A673 (cell line): ENCODE measurements around the gene CDH1. TPM values are rescaled to one million over a fixed set of nuclear protein-coding genes. Genes with fewer than 3 reads are reported as not detected.

ENCODE experiments used
- BruUV-seq: library from RNA; stranded (reverse); fragments of 400-500 nt; replicated peaks from 2 replicates; lab custom pipeline; 2021; lab: Mats Ljungman, UMichigan
- CTCF ChIA-PET: fragments of 300-600 bp; sonication (Branson Sonifier 250); formaldehyde crosslinking; loops from one replicate; lab custom pipeline; 2022; ENCODE audit warnings: antibody characterized with exemption; lab: Charles Lee
- POLR2A ChIA-PET: fragments of 300-600 bp; sonication (Branson Sonifier 250); formaldehyde crosslinking; loops from one replicate; lab custom pipeline; 2022; ENCODE audit warnings: antibody characterized with exemption; ENCODE audit not compliant: low non-redundant PET; lab: Charles Lee
- DNase-seq: peaks from one replicate; pipeline ENCODE4 v3.0.0-alpha.2; 2015; ENCODE audit warnings: low spot score
- H3K27ac ChIP-seq: fragments of 200-600 bp; sonication (generic); 2 replicates; pipeline ENCODE4 v1.5.1; 2016; ENCODE audit warnings: mixed run types, low read depth, mild to moderate bottlenecking, mixed read lengths, antibody characterized with exemption, low read length; ENCODE audit not compliant: poor library complexity, severe bottlenecking
- H3K27me3 ChIP-seq: fragments of 200-600 bp; sonication (generic); replicated peaks from 2 replicates; pipeline ENCODE4 v1.6.1; 2017; ENCODE audit warnings: mixed run types, low read depth, mild to moderate bottlenecking, mixed read lengths, antibody characterized with exemption, low read length; ENCODE audit not compliant: insufficient read depth, poor library complexity
- H3K36me3 ChIP-seq: fragments of 200-600 bp; sonication (generic); 2 replicates; pipeline ENCODE4 v1.6.1; 2016; ENCODE audit warnings: mixed run types, mild to moderate bottlenecking, mixed read lengths, antibody characterized with exemption, low read length; ENCODE audit not compliant: insufficient read depth, poor library complexity, severe bottlenecking
- H3K4me1 ChIP-seq: fragments of 200-600 bp; sonication (generic); 2 replicates; pipeline ENCODE4 v1.6.1; 2017; ENCODE audit warnings: mixed run types, mild to moderate bottlenecking, mixed read lengths, antibody characterized with exemption, low read length; ENCODE audit not compliant: insufficient read depth, poor library complexity, severe bottlenecking
- H3K4me3 ChIP-seq: fragments of 200-600 bp; sonication (generic); 2 replicates; pipeline ENCODE4 v1.5.1; 2016; ENCODE audit warnings: low read depth, mixed run types, mild to moderate bottlenecking, mixed read lengths, low read length; ENCODE audit not compliant: poor library complexity, severe bottlenecking
- H3K9me3 ChIP-seq: fragments of 200-600 bp; sonication (generic); 2 replicates; pipeline ENCODE4 v1.6.1; 2016; ENCODE audit warnings: mixed run types, low read depth, mild to moderate bottlenecking, mixed read lengths, antibody characterized with exemption, low read length; ENCODE audit not compliant: poor library complexity, severe bottlenecking
- CTCF ChIP-seq: fragments of 300-800, 200-600 bp; sonication (generic); conservative IDR thresholded peaks from 2 replicates; pipeline ENCODE4 v1.5.1; 2017; ENCODE audit warnings: low read depth, mild to moderate bottlenecking, antibody characterized with exemption, low read length, moderate library complexity, mixed read lengths
- EZH2 ChIP-seq: fragments of 200-600 bp; sonication (generic); IDR thresholded peaks from 2 replicates; pipeline ENCODE4 v1.6.1; 2017; ENCODE audit warnings: borderline replicate concordance, low read depth, mild to moderate bottlenecking, mixed read lengths, antibody characterized with exemption, low read length; ENCODE audit not compliant: poor library complexity, severe bottlenecking
- intact Hi-C: fragments of 100-400 bp; cut with micrococcal nuclease; formaldehyde crosslinking; loops from one replicate; pipeline ENCODE4 v1.10.0; 2022; ENCODE audit not compliant: unreplicated experiment
- total RNA-seq: library from RNA; stranded (reverse); gene quantifications from 2 replicates; pipeline ENCODE4 v1.2.3, GENCODE V29; 2021

The CDH1 gene
- total RNA-seq, 1 experiment from 2014 or later = 0.06 TPM

GRCh38 chr16:68781784-68782183 lies 44.7 kb downstream of the CDH1 start:
- Histone ChIP-seq H3K4me1 (no peaks in the 10 kb centered on the region), H3K9me3 (no peaks in the 10 kb centered on the region), H3K27ac (no peak overlapping the region), H3K27me3 (no peaks in the 10 kb centered on the region), H3K4me3 (no peak overlapping the region), H3K36me3 (no peaks in the 10 kb centered on the region)
- intact Hi-C loops = no loop called here
- DNase-seq = no peak
- ChIA-PET POLR2A (no interaction called here), CTCF (no interaction called here)
- TF ChIP-seq EZH2 = no peak
- TF ChIP-seq CTCF = no peak
- no TSS peak for BruUV-seq

- ChIA-PET POLR2A (interaction anchor here (0.8 kb wide), 1 partner anchor 215 kb away, joined by 4 read pairs; no protein-coding TSS in a partner anchor), CTCF (interaction anchor here (0.6 kb wide), 1 partner anchor 186 kb away, joined by 3 read pairs; no protein-coding TSS in a partner anchor)
- Histone ChIP-seq H3K27me3 (no peaks in the 10 kb centered on the region), H3K4me1 (no peaks in the 10 kb centered on the region), H3K4me3 (no peak overlapping the region), H3K9me3 (no peaks in the 10 kb centered on the region), H3K36me3 (no peaks in the 10 kb centered on the region), H3K27ac (no peak overlapping the region)
- BruUV-seq = no TSS peak
- DNase-seq = no peak
- intact Hi-C loops = no loop called here
- TF ChIP-seq CTCF = no peak
- no peak for TF ChIP-seq EZH2
Observed at GRCh38 chr16:68782198-68783174, 45.4 kb downstream of the CDH1 start.

DNA sequence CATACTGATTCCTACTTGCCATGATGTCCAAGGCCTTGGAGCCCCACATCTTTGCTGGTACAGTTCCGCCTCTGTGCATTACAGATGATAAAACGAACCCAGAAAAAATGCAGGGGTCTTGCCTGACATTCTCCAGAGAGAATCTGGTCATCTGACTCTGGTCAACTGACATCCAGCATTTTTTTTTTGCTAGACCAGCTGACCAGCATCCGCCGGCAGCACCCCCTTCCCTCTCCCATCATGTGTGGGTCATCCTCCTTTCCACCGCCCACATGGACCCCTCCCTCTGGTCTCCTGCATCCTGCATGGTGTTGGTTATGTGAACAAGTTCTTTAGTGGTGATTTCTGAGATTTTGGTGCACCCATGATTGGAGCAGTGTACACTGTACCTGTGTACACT lies 47.1 kb downstream of the CDH1 start:
- H3K27me3 ChIP-seq = no peaks in the 10 kb centered on the region
- CTCF ChIA-PET = no interaction called here
- H3K9me3 ChIP-seq = no peaks in the 10 kb centered on the region
- TF ChIP-seq EZH2 = no peak
- no peak for TF ChIP-seq CTCF
- no peaks in the 10 kb centered on the region for H3K4me1 ChIP-seq
- H3K4me3 ChIP-seq = no peak overlapping the region
- DNase-seq = no peak
- POLR2A ChIA-PET = no interaction called here
- H3K27ac ChIP-seq = no peak overlapping the region
- no TSS peak for BruUV-seq
- H3K36me3 ChIP-seq = no peaks in the 10 kb centered on the region
- intact Hi-C loops = no loop called here
